IMR-90 (cell line): ENCODE measurements around the gene GLUD1.

ENCODE experiments used
- ELK1 ChIP-seq: fragments of 150-350 bp; IDR thresholded peaks from 2 replicates; pipeline ENCODE4 v1.6.1; 2016; ENCODE audit warnings: low read depth, mild to moderate bottlenecking, low read length, moderate library complexity, borderline replicate concordance
- POLR2A ChIP-seq: IDR thresholded peaks from 2 replicates; pipeline ENCODE4 v1.6.1; 2012; ENCODE audit warnings: mild to moderate bottlenecking, low read depth, low read length
- RAD21 ChIP-seq: IDR thresholded peaks from 2 replicates; pipeline ENCODE4 v1.6.1; 2012; ENCODE audit warnings: low read length, improper control_type of control experiment
- RFX5 ChIP-seq: IDR thresholded peaks from 2 replicates; pipeline ENCODE4 v1.8.0; 2012; ENCODE audit warnings: low read depth, mild to moderate bottlenecking, low read length, moderate library complexity
- TF ChIP-seq, protein P1 (sequence below): conservative IDR thresholded peaks from 2 replicates; pipeline ENCODE4 v1.5.1; 2012; ENCODE audit warnings: mild to moderate bottlenecking, low read depth, low read length, improper control_type of control experiment

- TF ChIP-seq, protein P1, sequence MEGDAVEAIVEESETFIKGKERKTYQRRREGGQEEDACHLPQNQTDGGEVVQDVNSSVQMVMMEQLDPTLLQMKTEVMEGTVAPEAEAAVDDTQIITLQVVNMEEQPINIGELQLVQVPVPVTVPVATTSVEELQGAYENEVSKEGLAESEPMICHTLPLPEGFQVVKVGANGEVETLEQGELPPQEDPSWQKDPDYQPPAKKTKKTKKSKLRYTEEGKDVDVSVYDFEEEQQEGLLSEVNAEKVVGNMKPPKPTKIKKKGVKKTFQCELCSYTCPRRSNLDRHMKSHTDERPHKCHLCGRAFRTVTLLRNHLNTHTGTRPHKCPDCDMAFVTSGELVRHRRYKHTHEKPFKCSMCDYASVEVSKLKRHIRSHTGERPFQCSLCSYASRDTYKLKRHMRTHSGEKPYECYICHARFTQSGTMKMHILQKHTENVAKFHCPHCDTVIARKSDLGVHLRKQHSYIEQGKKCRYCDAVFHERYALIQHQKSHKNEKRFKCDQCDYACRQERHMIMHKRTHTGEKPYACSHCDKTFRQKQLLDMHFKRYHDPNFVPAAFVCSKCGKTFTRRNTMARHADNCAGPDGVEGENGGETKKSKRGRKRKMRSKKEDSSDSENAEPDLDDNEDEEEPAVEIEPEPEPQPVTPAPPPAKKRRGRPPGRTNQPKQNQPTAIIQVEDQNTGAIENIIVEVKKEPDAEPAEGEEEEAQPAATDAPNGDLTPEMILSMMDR: no peak
- TF ChIP-seq POLR2A (no peak), RFX5 (no peak), RAD21 (no peak), ELK1 (no peak)
Observed at GRCh38 chr10:87066865-87067264, 27.8 kb downstream of the GLUD1 start.
